Esophagus squamous epithelium (tissue), 4 donors: Measurements from ENCODE around the gene ARTN.

Source experiments
- CTCF ChIP-seq, 6 experiments: fragments of 450-650 bp in 4 of 6; fragments of 200-600 bp in 2 of 6; sonication (generic) in 2 of 6; IDR thresholded peaks; one replicate each; pipeline ENCODE4 v1.5.1; 2016 to 2019; ENCODE audit warnings: antibody characterized with exemption in 6 of 6, mild to moderate bottlenecking in 4 of 6, moderate library complexity in 4 of 6
- POLR2A ChIP-seq, 4 donors: fragments of 450-650 bp; IDR thresholded peaks; one replicate each; pipeline ENCODE4 v1.6.1; 2017; ENCODE audit warnings: antibody characterized with exemption in 4 of 4, mild to moderate bottlenecking in 4 of 4, moderate library complexity in 3 of 4

GRCh38 chr1:43925846-43926245 lies 7.8 kb upstream of the ARTN start:
- TF ChIP-seq CTCF (IDR thresholded peaks at IDR 0.05) (no peak), POLR2A (IDR thresholded peaks at IDR 0.05) (no peak)
